Fibroblast of mammary gland (primary cell): ENCODE results near the gene SAFB.

Source experiments
- DNase-seq: peaks from one replicate; pipeline ENCODE4 v3.0.0-alpha.2; 2010; ENCODE audit warnings: low read depth
- H3K4me3 ChIP-seq: 2 replicates; pipeline ENCODE4 v1.5.1; 2011; ENCODE audit warnings: low read depth, mild to moderate bottlenecking, low read length, moderate library complexity; ENCODE audit not compliant: control insufficient read depth
- CTCF ChIP-seq: conservative IDR thresholded peaks from 2 replicates; pipeline ENCODE4 v1.5.1; 2011; ENCODE audit warnings: low read depth, low read length, inconsistent platforms; ENCODE audit not compliant: control insufficient read depth, insufficient read depth

SAFB gene

GRCh38 chr19:5664515-5664914 lies 41.6 kb downstream of the SAFB start:
- no peak overlapping the region for H3K4me3 ChIP-seq
- TF ChIP-seq CTCF: no peak
- no peak for DNase-seq

- peak; percentile 86 for DNase-seq
- H3K4me3 ChIP-seq: no peak overlapping the region
- TF ChIP-seq CTCF: peak; percentile 43
Observed at GRCh38 chr19:5665781-5666513, 43.1 kb downstream of the SAFB start.

- H3K4me3 ChIP-seq: no peak overlapping the region
- no peak for TF ChIP-seq CTCF
- no peak for DNase-seq
Observed at GRCh38 chr19:5666921-5667610, 44.2 kb downstream of the SAFB start.

GRCh38 chr19:5667751-5668271 lies 44.9 kb downstream of the SAFB start:
- DNase-seq: no peak
- H3K4me3 ChIP-seq: no peak overlapping the region
- TF ChIP-seq CTCF: no peak

- DNase-seq: no peak
- TF ChIP-seq CTCF: no peak
- H3K4me3 ChIP-seq: no peak overlapping the region
Observed at GRCh38 chr19:5669212-5669611, 46.3 kb downstream of the SAFB start.

GRCh38 chr19:5671600-5671999 lies 48.7 kb downstream of the SAFB start:
- no peak overlapping the region for H3K4me3 ChIP-seq
- no peak for DNase-seq
- no peak for TF ChIP-seq CTCF
